T-helper 1 cell treated with Interleukin-12 subunit alpha and Interleukin-12 subunit beta and Interleukin-4 antibody, amounts not matched to agents 30 μg/mL and 1 μg/mL, for 36 hours (primary cell): Measurements from ENCODE around the gene SEPTIN1.

ENCODE experiments used
- H3K27ac Mint-ChIP-seq: one replicate; pipeline ENCODE4 v1.8.0; 2021; ENCODE audit warnings: mild to moderate bottlenecking, mixed read lengths
- H3K27me3 Mint-ChIP-seq: one replicate; pipeline ENCODE4 v1.8.0; 2021; ENCODE audit warnings: low read depth, mixed read lengths
- H3K36me3 Mint-ChIP-seq: one replicate; pipeline ENCODE4 v1.8.0; 2021; ENCODE audit warnings: low read depth, mixed read lengths
- H3K4me1 Mint-ChIP-seq: one replicate; pipeline ENCODE4 v1.8.0; 2021; ENCODE audit warnings: low read depth, mixed read lengths
- H3K4me3 Mint-ChIP-seq: one replicate; pipeline ENCODE4 v1.8.0; 2021; ENCODE audit warnings: mild to moderate bottlenecking, moderate library complexity, mixed read lengths
- H3K9me3 Mint-ChIP-seq: one replicate; pipeline ENCODE4 v1.8.0; 2021; ENCODE audit warnings: mixed read lengths

SEPTIN1 gene

GRCh38 chr16:30359871-30360170 is 22.5 kb downstream of the SEPTIN1 start:
- no peak overlapping the region for H3K4me3 Mint-ChIP-seq
- H3K9me3 Mint-ChIP-seq, result no peaks in the 10 kb centered on the region
- no peaks in the 10 kb centered on the region for H3K27me3 Mint-ChIP-seq
- H3K27ac Mint-ChIP-seq, result no peak overlapping the region
- H3K36me3 Mint-ChIP-seq, result peaks cover 44% of the 10 kb centered on the region
- H3K4me1 Mint-ChIP-seq, result peaks cover 20% of the 10 kb centered on the region

GRCh38 chr16:30358990-30359870 is 23.1 kb downstream of the SEPTIN1 start:
- no peak overlapping the region for H3K4me3 Mint-ChIP-seq
- H3K27ac Mint-ChIP-seq, result no peak overlapping the region
- no peaks in the 10 kb centered on the region for H3K27me3 Mint-ChIP-seq
- peaks cover 24% of the 10 kb centered on the region for H3K4me1 Mint-ChIP-seq
- H3K9me3 Mint-ChIP-seq, result no peaks in the 10 kb centered on the region
- peaks cover 45% of the 10 kb centered on the region for H3K36me3 Mint-ChIP-seq

- Mint-ChIP-seq H3K36me3 (peaks cover 45% of the 10 kb centered on the region), H3K27ac (no peak overlapping the region), H3K9me3 (no peaks in the 10 kb centered on the region), H3K4me3 (no peak overlapping the region), H3K4me1 (peaks cover 28% of the 10 kb centered on the region), H3K27me3 (no peaks in the 10 kb centered on the region)
Observed at GRCh38 chr16:30358577-30358936, 23.8 kb downstream of the SEPTIN1 start.

GRCh38 chr16:30357715-30358576 is 24.4 kb downstream of the SEPTIN1 start:
- H3K9me3 Mint-ChIP-seq, result no peaks in the 10 kb centered on the region
- no peak overlapping the region for H3K4me3 Mint-ChIP-seq
- no peaks in the 10 kb centered on the region for H3K27me3 Mint-ChIP-seq
- peaks cover 43% of the 10 kb centered on the region for H3K36me3 Mint-ChIP-seq
- H3K4me1 Mint-ChIP-seq, result peaks cover 25% of the 10 kb centered on the region
- H3K27ac Mint-ChIP-seq, result no peak overlapping the region

- Mint-ChIP-seq H3K4me1 (peaks cover 25% of the 10 kb centered on the region), H3K36me3 (peaks cover 46% of the 10 kb centered on the region), H3K27ac (peak overlapping the region; percentile 22), H3K9me3 (no peaks in the 10 kb centered on the region), H3K27me3 (no peaks in the 10 kb centered on the region), H3K4me3 (no peak overlapping the region)
Observed at GRCh38 chr16:30357085-30357714, 25.2 kb downstream of the SEPTIN1 start.

GRCh38 chr16:30356401-30357084 is 25.8 kb downstream of the SEPTIN1 start:
- Mint-ChIP-seq H3K27me3 (no peaks in the 10 kb centered on the region), H3K36me3 (peaks cover 48% of the 10 kb centered on the region), H3K27ac (peak overlapping the region; percentile 82), H3K4me1 (peaks cover 25% of the 10 kb centered on the region), H3K4me3 (peak overlapping the region; percentile 95), H3K9me3 (no peaks in the 10 kb centered on the region)

GRCh38 chr16:30355954-30356308 is 26.4 kb downstream of the SEPTIN1 start:
- Mint-ChIP-seq H3K36me3 (peaks cover 48% of the 10 kb centered on the region), H3K9me3 (no peaks in the 10 kb centered on the region), H3K27ac (peak overlapping the region; percentile 92), H3K27me3 (no peaks in the 10 kb centered on the region), H3K4me3 (peak overlapping the region; percentile 95), H3K4me1 (peaks cover 27% of the 10 kb centered on the region)

- Mint-ChIP-seq H3K27me3 (no peaks in the 10 kb centered on the region), H3K27ac (peak within 1 kb of the TSS; percentile 92), H3K36me3 (peaks cover 44% of the 10 kb centered on the region), H3K4me3 (peak within 1 kb of the TSS; percentile 95), H3K9me3 (no peaks in the 10 kb centered on the region), H3K4me1 (peaks cover 28% of the 10 kb centered on the region)
Observed at GRCh38 chr16:30355144-30355953, 27.0 kb downstream of the SEPTIN1 start, which contains the start of gene CD2BP2. TSS of gene CD2BP2 (minus strand) at chr16:30355308. CDS start at chr16:30354681, 627 bp downstream.

GRCh38 chr16:30354423-30355143 is 27.8 kb downstream of the SEPTIN1 start:
- Mint-ChIP-seq H3K9me3 (no peaks in the 10 kb centered on the region), H3K36me3 (peaks cover 44% of the 10 kb centered on the region), H3K27me3 (no peaks in the 10 kb centered on the region)

GRCh38 chr16:30353438-30354129 is 28.8 kb downstream of the SEPTIN1 start:
- peak overlapping the region; percentile 95 for H3K4me3 Mint-ChIP-seq
- H3K4me1 Mint-ChIP-seq, result peaks cover 27% of the 10 kb centered on the region
- peaks cover 46% of the 10 kb centered on the region for H3K36me3 Mint-ChIP-seq
- H3K9me3 Mint-ChIP-seq, result no peaks in the 10 kb centered on the region
- H3K27ac Mint-ChIP-seq, result no peak overlapping the region
- no peaks in the 10 kb centered on the region for H3K27me3 Mint-ChIP-seq

More at GRCh38 chr16:30354423-30355143, 27.8 kb downstream of the SEPTIN1 start:
- peak overlapping the region; percentile 95 for H3K4me3 Mint-ChIP-seq
- H3K27ac Mint-ChIP-seq, result peak overlapping the region; percentile 92
- H3K4me1 Mint-ChIP-seq, result peaks cover 27% of the 10 kb centered on the region

- peak overlapping the region; percentile 28 for H3K4me3 Mint-ChIP-seq
- H3K36me3 Mint-ChIP-seq, result peaks cover 44% of the 10 kb centered on the region
- peaks cover 27% of the 10 kb centered on the region for H3K4me1 Mint-ChIP-seq
- H3K27ac Mint-ChIP-seq, result no peak overlapping the region
- no peaks in the 10 kb centered on the region for H3K27me3 Mint-ChIP-seq
- H3K9me3 Mint-ChIP-seq, result no peaks in the 10 kb centered on the region
Observed at GRCh38 chr16:30352488-30353401, 29.6 kb downstream of the SEPTIN1 start.
